Breast epithelium (tissue), 3 donors: ENCODE measurements around the gene ITGAL.

Experiments used
- POLR2A ChIP-seq: fragments of 450-650 bp; IDR thresholded peaks from one replicate; pipeline ENCODE4 v1.6.1; 2016; ENCODE audit warnings: antibody characterized with exemption, mild to moderate bottlenecking, moderate library complexity
- TF ChIP-seq, protein P1 (sequence below), 3 donors: fragments of 450-650 bp; IDR thresholded peaks; one replicate each; pipeline ENCODE4 v1.5.1; 2016 to 2017; ENCODE audit warnings: antibody characterized with exemption in 3 of 3, mild to moderate bottlenecking in 3 of 3, moderate library complexity in 3 of 3

- TF ChIP-seq, protein P1, sequence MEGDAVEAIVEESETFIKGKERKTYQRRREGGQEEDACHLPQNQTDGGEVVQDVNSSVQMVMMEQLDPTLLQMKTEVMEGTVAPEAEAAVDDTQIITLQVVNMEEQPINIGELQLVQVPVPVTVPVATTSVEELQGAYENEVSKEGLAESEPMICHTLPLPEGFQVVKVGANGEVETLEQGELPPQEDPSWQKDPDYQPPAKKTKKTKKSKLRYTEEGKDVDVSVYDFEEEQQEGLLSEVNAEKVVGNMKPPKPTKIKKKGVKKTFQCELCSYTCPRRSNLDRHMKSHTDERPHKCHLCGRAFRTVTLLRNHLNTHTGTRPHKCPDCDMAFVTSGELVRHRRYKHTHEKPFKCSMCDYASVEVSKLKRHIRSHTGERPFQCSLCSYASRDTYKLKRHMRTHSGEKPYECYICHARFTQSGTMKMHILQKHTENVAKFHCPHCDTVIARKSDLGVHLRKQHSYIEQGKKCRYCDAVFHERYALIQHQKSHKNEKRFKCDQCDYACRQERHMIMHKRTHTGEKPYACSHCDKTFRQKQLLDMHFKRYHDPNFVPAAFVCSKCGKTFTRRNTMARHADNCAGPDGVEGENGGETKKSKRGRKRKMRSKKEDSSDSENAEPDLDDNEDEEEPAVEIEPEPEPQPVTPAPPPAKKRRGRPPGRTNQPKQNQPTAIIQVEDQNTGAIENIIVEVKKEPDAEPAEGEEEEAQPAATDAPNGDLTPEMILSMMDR (IDR thresholded peaks at IDR 0.05) = no peak
- TF ChIP-seq POLR2A = no peak
Observed at GRCh38 chr16:30567160-30567990, 94.8 kb downstream of the ITGAL start.
